Hepatocyte (in vitro differentiated cells): ENCODE measurements around the gene CDYL. TPM values are rescaled to one million over a fixed set of nuclear protein-coding genes. Genes with fewer than 3 reads are reported as not detected.

Experiments
- DNase-seq: peaks from one replicate; pipeline ENCODE4 v3.0.0-alpha.2; 2016; ENCODE audit warnings: low spot score
- H2AFZ ChIP-seq: fragments of 200-600 bp; sonication (generic); 2 replicates; pipeline ENCODE4 v1.6.0; 2016; ENCODE audit warnings: antibody characterized with exemption, mild to moderate bottlenecking
- H3K27ac ChIP-seq: fragments of 200-600 bp; sonication (generic); 2 replicates; pipeline ENCODE4 v1.5.1; 2016; ENCODE audit warnings: mild to moderate bottlenecking
- H3K27me3 ChIP-seq: fragments of 200-600 bp; sonication (generic); 2 replicates; pipeline ENCODE4 v1.6.1; 2016
- H3K36me3 ChIP-seq: fragments of 200-600 bp; sonication (generic); replicated peaks from 2 replicates; pipeline ENCODE4 v1.5.1; 2016; ENCODE audit warnings: low read depth; ENCODE audit not compliant: insufficient read depth
- H3K4me1 ChIP-seq: fragments of 200-600 bp; sonication (generic); 2 replicates; pipeline ENCODE4 v1.5.1; 2016; ENCODE audit warnings: mild to moderate bottlenecking, moderate library complexity; ENCODE audit not compliant: insufficient read depth
- H3K4me2 ChIP-seq: fragments of 200-600 bp; sonication (generic); 2 replicates; pipeline ENCODE4 v1.6.0; 2016
- H3K4me3 ChIP-seq: fragments of 200-600 bp; sonication (generic); 2 replicates; pipeline ENCODE4 v1.5.1; 2016; ENCODE audit warnings: mild to moderate bottlenecking
- H3K79me2 ChIP-seq: fragments of 200-600 bp; sonication (generic); 2 replicates; pipeline ENCODE4 v1.6.0; 2017; ENCODE audit warnings: mild to moderate bottlenecking
- H3K9me2 ChIP-seq: fragments of 200-600 bp; sonication (generic); replicated peaks from 2 replicates; pipeline ENCODE4 v1.6.0; 2017; ENCODE audit warnings: mild to moderate bottlenecking; ENCODE audit not compliant: insufficient read depth
- H3K9me3 ChIP-seq: fragments of 200-600 bp; sonication (generic); 2 replicates; pipeline ENCODE4 v1.5.1; 2016; ENCODE audit warnings: low read depth, mild to moderate bottlenecking
- H4K20me1 ChIP-seq: fragments of 200-600 bp; sonication (generic); 2 replicates; pipeline ENCODE4 v1.6.0; 2016; ENCODE audit warnings: mild to moderate bottlenecking; ENCODE audit not compliant: insufficient read depth, poor library complexity, severe bottlenecking
- EZH2 ChIP-seq: fragments of 200-600 bp; sonication (generic); IDR thresholded peaks from 2 replicates; pipeline ENCODE4 v1.6.1; 2016; ENCODE audit warnings: antibody characterized with exemption, mild to moderate bottlenecking, borderline replicate concordance
- EZH2phosphoT487 ChIP-seq: fragments of 200-600 bp; sonication (generic); IDR thresholded peaks from one replicate; pipeline ENCODE4 v1.6.1; 2018; ENCODE audit warnings: antibody characterized with exemption, mild to moderate bottlenecking, low read depth, moderate library complexity; ENCODE audit not compliant: unreplicated experiment, severe bottlenecking
- WGBS: methylation state at CpG from one replicate; pipeline ENCODE4 v1.1.6; 2016; ENCODE audit warnings: low lambda C conversion rate; ENCODE audit errors: missing lambda C conversion rate; 5-methylcytosine and 5-hydroxymethylcytosine counted together
- polyA plus RNA-seq: library from polyadenylated mRNA; unstranded; fragments of >200 nt; fragmentation: Nextera tagmentation; extraction: Ambion mirVana; gene quantifications from 2 replicates; pipeline ENCODE4 v1.2.1, GENCODE V29; 2016
- total RNA-seq: library from RNA; depleted of rRNA; stranded (reverse); fragments of >200 nt; gene quantifications from 2 replicates; pipeline ENCODE4 v1.2.3, GENCODE V29; 2014
- TF ChIP-seq, protein P1 (sequence below): fragments of 200-600 bp; sonication (generic); IDR thresholded peaks from 2 replicates; pipeline ENCODE4 v1.5.1; 2016; ENCODE audit warnings: antibody characterized with exemption, mild to moderate bottlenecking; ENCODE audit not compliant: poor library complexity

CDYL gene
- total and polyA plus RNA-seq, 2 experiments from 2014 or later, result 25.3 to 30.4 TPM

DNA sequence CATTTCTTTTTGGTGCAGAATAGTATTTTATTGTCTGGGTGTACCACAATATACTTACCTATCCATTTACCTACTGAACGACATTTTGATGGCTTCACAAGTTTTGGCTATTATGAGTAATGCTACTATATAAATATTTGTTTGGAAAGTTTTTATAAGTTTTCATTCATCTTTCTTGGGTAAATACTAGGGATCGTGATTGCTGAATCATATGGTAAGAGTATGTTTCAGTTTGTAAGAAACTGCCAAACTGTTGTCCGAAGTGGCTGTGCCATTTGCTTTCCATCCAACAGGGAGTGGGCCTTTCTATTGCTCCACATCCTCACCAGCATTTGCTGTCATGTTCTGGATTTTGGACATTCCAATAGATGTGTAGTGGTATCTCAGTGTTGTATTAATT is 104.2 kb downstream of the CDYL start:
- 78% methylated on average over 3 of the region's 3 CpGs for WGBS
- no peak for DNase-seq
- Histone ChIP-seq H3K27ac (peak overlapping the region; percentile 14), H3K9me2 (no peaks in the 10 kb centered on the region), H4K20me1 (peaks cover 35% of the 10 kb centered on the region), H3K9me3 (no peaks in the 10 kb centered on the region), H2AFZ (no peak overlapping the region), H3K4me3 (no peak overlapping the region), H3K27me3 (no peaks in the 10 kb centered on the region), H3K36me3 (no peaks in the 10 kb centered on the region), H3K4me1 (no peaks in the 10 kb centered on the region), H3K79me2 (peaks cover 99% of the 10 kb centered on the region), H3K4me2 (peak overlapping the region; percentile 41)
- TF ChIP-seq, protein P1, sequence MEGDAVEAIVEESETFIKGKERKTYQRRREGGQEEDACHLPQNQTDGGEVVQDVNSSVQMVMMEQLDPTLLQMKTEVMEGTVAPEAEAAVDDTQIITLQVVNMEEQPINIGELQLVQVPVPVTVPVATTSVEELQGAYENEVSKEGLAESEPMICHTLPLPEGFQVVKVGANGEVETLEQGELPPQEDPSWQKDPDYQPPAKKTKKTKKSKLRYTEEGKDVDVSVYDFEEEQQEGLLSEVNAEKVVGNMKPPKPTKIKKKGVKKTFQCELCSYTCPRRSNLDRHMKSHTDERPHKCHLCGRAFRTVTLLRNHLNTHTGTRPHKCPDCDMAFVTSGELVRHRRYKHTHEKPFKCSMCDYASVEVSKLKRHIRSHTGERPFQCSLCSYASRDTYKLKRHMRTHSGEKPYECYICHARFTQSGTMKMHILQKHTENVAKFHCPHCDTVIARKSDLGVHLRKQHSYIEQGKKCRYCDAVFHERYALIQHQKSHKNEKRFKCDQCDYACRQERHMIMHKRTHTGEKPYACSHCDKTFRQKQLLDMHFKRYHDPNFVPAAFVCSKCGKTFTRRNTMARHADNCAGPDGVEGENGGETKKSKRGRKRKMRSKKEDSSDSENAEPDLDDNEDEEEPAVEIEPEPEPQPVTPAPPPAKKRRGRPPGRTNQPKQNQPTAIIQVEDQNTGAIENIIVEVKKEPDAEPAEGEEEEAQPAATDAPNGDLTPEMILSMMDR, result no peak
- no peak for TF ChIP-seq EZH2
- TF ChIP-seq EZH2phosphoT487, result no peak

DNA sequence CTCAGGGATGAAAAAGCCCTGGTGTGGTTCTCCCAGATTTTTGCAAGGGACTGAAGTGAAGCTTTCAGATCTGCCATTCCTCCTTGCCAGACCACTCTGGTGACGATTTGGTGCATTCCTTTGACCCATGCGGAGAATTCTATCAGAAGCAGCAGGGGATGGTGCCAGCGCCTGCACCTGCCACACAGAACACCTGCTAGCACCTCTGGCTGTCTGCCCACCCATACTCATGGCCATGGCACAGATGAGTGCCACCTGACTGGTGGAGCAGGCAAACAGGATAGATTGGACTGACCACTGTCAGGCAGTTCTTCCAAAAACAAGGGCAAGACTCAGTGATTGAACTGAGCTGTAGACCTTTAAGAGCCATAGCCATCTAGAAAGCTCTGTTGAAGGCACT is 107.1 kb downstream of the CDYL start:
- Histone ChIP-seq H4K20me1 (peaks cover 35% of the 10 kb centered on the region), H3K79me2 (peaks cover 99% of the 10 kb centered on the region), H3K36me3 (no peaks in the 10 kb centered on the region), H3K9me3 (no peaks in the 10 kb centered on the region), H3K27me3 (no peaks in the 10 kb centered on the region), H3K4me2 (no peak overlapping the region), H3K4me1 (no peaks in the 10 kb centered on the region), H2AFZ (no peak overlapping the region), H3K9me2 (no peaks in the 10 kb centered on the region), H3K4me3 (no peak overlapping the region), H3K27ac (no peak overlapping the region)
- TF ChIP-seq, protein P1, result no peak
- TF ChIP-seq EZH2phosphoT487 (no peak), EZH2 (no peak)
- no peak for DNase-seq
- WGBS, result 100% methylated on average over 3 of the region's 3 CpGs

DNA sequence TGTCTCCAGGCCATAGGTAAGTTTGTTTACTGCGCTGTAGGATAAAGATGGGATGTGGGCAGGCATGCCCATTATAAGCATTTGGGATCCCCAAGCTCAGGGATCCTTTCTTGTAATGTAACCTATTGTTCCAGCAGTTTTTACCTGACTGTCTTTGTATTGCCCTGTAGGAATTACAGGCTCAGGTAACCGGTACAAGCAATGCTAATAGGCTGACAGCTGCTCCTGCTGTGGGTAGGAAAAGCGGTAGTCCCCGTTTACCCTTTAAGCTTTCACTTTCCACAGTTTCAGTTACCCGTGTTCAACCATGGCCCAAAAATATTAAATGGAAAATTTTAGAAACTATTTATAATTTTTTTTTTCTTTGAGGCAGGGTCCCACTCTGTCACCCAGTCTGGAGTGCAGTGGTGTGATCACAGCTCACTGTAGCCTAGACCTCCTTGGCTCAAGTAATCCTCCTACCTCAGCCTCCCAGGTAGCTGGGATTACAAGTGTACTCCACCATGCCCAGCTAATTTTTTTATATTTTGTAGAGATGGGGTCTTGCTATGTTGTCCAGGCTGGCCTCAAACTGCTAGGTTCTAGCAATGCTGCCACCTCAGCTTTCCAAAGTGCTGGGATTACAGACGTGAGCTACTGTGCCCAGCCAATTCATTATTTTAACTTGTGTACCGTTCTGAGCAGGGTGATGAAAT is 108.6 kb downstream of the CDYL start:
- Histone ChIP-seq H3K79me2 (peaks cover 99% of the 10 kb centered on the region), H3K4me3 (no peak overlapping the region), H3K9me3 (no peaks in the 10 kb centered on the region), H3K4me2 (no peak overlapping the region), H2AFZ (no peak overlapping the region), H3K36me3 (no peaks in the 10 kb centered on the region), H3K27ac (no peak overlapping the region), H3K9me2 (no peaks in the 10 kb centered on the region), H3K4me1 (no peaks in the 10 kb centered on the region), H3K27me3 (no peaks in the 10 kb centered on the region), H4K20me1 (peaks cover 37% of the 10 kb centered on the region)
- 90% methylated on average over 7 of the region's 7 CpGs for WGBS
- DNase-seq, result no peak
- TF ChIP-seq, protein P1, result no peak
- TF ChIP-seq EZH2phosphoT487 (no peak), EZH2 (no peak)
